Subcutaneous adipose tissue (tissue), 4 donors: ENCODE measurements around the gene PLA1A. TPM values are rescaled to one million over a fixed set of nuclear protein-coding genes. Genes with fewer than 3 reads are reported as not detected.

Experiments used
- total RNA-seq, 4 donors: library from RNA; depleted of rRNA; stranded (reverse); fragments of >200 nt; gene quantifications; one replicate each; pipeline ENCODE4 v1.1.0, GENCODE V29; 2016
- TF ChIP-seq, protein P1 (sequence below): fragments of 450-650 bp; IDR thresholded peaks from one replicate; pipeline ENCODE4 v1.5.1; 2016; ENCODE audit warnings: low read depth, mild to moderate bottlenecking, control low read depth, antibody characterized with exemption, moderate library complexity

Gene PLA1A
- total RNA-seq, 4 donors from 2014 or later: 1.4 to 8.9 (median 2.4) TPM

DNA sequence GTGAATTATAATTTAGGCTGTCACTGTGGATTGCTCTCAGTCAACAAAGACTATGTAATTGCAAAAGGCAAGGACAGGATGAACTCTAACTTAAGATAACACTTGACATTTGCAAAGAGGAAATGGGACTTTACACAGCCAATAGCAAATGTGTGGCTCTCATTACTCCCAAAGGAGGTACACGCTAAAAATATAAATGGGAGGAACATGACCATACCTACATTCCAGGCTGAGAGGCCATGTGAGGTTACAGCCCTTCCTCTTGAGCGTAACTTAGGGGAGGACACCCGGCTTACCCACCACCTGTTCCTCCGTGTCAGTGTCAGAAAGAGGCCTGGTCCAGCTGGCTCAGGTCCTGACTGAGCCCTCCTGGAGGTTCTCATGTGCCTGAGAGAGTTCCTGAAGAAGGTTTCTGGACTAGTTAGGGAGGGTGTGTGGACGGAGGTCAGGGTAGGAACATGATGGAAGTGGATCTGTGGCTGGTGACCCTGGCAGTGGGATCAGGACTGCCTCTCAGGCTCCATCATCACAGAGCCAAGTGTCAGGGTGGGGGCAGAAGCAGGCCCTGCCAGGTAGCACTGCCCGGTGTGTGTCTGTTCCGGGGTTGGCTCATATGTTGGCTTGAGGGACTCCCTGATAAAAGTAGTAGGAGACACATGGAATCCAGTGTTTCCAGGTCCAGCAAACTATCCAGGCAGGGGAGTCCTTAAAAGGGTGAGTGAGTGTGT lies 54.8 kb downstream of the PLA1A start:
- TF ChIP-seq, protein P1, sequence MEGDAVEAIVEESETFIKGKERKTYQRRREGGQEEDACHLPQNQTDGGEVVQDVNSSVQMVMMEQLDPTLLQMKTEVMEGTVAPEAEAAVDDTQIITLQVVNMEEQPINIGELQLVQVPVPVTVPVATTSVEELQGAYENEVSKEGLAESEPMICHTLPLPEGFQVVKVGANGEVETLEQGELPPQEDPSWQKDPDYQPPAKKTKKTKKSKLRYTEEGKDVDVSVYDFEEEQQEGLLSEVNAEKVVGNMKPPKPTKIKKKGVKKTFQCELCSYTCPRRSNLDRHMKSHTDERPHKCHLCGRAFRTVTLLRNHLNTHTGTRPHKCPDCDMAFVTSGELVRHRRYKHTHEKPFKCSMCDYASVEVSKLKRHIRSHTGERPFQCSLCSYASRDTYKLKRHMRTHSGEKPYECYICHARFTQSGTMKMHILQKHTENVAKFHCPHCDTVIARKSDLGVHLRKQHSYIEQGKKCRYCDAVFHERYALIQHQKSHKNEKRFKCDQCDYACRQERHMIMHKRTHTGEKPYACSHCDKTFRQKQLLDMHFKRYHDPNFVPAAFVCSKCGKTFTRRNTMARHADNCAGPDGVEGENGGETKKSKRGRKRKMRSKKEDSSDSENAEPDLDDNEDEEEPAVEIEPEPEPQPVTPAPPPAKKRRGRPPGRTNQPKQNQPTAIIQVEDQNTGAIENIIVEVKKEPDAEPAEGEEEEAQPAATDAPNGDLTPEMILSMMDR: no peak

- TF ChIP-seq, protein P1: no peak
Observed at GRCh38 chr3:119653876-119654275, 56.2 kb downstream of the PLA1A start.

DNA sequence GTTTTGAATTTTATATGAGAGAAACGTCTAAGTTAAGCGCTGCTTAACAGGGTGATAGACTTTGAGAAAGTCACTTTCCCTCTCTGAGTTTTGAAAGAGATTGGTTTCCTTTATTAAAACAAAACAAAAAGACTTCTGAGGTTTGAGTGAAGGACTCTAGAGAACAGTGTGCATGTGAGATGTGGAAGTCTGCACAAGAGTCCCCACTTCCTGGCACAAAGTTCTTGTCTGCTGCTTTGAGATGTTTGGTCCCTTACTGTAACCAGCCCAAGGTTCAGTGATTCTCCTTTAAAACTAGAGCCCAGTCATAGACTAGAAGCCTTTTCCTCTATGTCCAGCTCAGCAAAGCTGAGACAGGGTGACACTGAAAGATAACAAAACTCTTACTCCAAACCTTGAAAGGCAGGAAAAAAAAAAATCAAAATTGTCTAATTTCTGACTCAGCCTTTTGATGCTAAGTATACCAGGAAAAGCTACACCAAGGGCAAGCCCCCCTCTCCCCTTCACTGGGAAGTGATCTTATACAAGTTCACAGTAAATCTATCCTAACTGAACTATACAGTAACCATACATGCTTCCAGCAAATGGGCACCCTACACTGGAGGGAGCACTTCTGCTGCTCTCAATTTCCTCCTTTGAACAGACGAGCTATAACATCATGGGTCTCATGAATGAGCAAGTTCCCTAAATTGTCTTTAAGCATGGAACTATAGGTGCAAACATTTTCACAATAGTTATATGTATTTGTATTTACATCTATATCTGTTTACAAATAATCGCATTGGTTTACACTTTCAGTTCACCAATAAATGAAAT lies 60.4 kb downstream of the PLA1A start:
- TF ChIP-seq, protein P1: no peak

- TF ChIP-seq, protein P1: no peak
Observed at GRCh38 chr3:119658994-119659393, 61.3 kb downstream of the PLA1A start.

DNA sequence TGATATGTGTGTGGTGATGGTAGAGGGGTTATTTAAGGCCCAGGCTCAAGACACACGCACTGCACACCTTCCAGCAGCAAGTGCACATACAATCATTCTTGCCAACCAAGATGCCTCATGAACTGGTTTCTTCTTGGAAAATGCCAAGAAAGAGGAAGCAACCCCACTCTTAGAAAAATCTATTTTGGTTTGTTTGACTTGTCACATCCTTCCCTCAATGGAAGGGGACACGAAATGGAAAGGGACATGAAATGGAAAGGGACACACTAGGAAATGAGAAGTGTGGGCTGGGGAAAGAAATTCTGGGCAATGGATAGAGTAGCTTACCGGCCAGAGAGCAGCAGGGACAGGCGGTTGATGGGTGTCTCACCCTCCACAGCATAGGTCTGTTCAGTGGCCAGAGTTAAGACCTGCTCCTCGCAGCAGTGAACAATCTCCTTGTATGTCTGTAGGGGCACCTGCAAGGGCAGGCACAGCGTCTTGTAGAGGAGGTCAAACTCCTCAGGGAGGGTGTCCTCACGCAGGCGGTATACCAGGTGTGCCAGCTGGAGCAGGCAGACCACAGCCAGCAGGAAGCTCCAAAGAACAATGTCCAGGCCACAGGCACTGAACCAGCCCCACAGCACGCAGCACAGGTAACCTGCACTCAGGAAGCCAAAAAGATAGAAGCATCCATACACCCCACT lies 62.1 kb downstream of the PLA1A start:
- TF ChIP-seq, protein P1: no peak

- TF ChIP-seq, protein P1: no peak
Observed at GRCh38 chr3:119660474-119661440, 63.1 kb downstream of the PLA1A start, which contains the start of gene POPDC2. Gene POPDC2 (minus strand): TSS chr3:119660589. CDS start chr3:119660423, 166 bp downstream.
